OCI-LY7 (cell line): ENCODE measurements around the gene HSF2BP.

Source experiments
- EZH2phosphoT487 ChIP-seq: fragments of 200-600 bp; sonication (generic); IDR thresholded peaks from 2 replicates; pipeline ENCODE4 v1.6.1; 2018; ENCODE audit warnings: low read depth, borderline replicate concordance, mild to moderate bottlenecking, mixed run types, antibody characterized with exemption, low read length, moderate library complexity, mixed read lengths
- TF ChIP-seq, protein P1 (sequence below): fragments of 200-600 bp; sonication (generic); conservative IDR thresholded peaks from 2 replicates; pipeline ENCODE4 v1.5.1; 2014; ENCODE audit warnings: mild to moderate bottlenecking, antibody characterized with exemption, low read length, moderate library complexity, mixed read lengths

DNA sequence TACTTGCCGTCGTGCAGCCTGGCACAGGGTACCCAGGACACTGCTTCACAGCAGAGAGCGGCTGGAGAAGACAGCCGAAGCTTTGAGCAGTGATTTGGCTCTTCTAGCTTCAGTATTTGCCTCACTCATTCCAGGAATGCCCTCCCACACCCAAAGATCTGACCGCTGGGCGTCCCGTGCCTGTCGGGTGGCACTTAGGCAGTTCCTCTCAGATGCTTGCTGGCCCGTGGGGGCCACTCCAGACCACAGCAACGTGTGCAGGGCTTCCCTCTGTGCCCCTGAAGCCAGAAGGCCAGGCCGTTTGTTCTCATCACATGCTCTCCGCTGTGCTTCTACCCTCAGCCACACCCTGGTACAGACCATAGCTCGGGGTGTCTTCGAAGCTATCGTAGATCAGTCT is 17.1 kb upstream of the HSF2BP start:
- TF ChIP-seq, protein P1, sequence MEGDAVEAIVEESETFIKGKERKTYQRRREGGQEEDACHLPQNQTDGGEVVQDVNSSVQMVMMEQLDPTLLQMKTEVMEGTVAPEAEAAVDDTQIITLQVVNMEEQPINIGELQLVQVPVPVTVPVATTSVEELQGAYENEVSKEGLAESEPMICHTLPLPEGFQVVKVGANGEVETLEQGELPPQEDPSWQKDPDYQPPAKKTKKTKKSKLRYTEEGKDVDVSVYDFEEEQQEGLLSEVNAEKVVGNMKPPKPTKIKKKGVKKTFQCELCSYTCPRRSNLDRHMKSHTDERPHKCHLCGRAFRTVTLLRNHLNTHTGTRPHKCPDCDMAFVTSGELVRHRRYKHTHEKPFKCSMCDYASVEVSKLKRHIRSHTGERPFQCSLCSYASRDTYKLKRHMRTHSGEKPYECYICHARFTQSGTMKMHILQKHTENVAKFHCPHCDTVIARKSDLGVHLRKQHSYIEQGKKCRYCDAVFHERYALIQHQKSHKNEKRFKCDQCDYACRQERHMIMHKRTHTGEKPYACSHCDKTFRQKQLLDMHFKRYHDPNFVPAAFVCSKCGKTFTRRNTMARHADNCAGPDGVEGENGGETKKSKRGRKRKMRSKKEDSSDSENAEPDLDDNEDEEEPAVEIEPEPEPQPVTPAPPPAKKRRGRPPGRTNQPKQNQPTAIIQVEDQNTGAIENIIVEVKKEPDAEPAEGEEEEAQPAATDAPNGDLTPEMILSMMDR: no peak
- TF ChIP-seq EZH2phosphoT487: no peak
